H1 (cell line): ENCODE measurements around the gene SPACA7. TPM values are rescaled to one million over a fixed set of nuclear protein-coding genes. Genes with fewer than 3 reads are reported as not detected.

Experiments used
- CHD2 ChIP-seq: IDR thresholded peaks from 2 replicates; pipeline ENCODE4 v1.6.1; 2012; ENCODE audit warnings: low read length, improper control_type of control experiment
- RBBP5 ChIP-seq: IDR thresholded peaks from 2 replicates; pipeline ENCODE4 v1.7.1; 2012; ENCODE audit warnings: low read depth, mild to moderate bottlenecking, inconsistent platforms, low read length, moderate library complexity, borderline replicate concordance
- polyA plus RNA-seq, 7 experiments: library from polyadenylated mRNA; depleted of rRNA in 3 of 7; stranded (reverse) in 5 of 7; unstranded in 2 of 7; fragments of >200 nt in 5 of 7; fragments of 200-250 nt in 2 of 7; gene quantifications; 1 replicate in 5 of 7; 2 replicates in 1 of 7; 4 replicates in 1 of 7; pipeline versions ENCODE4 v1.2.1 to v1.2.3, GENCODE V29; 2011 to 2013; ENCODE audit warnings: missing spikeins in 2 of 7, mixed read lengths in 2 of 7
- total RNA-seq: library from RNA; stranded (reverse); fragmentation: NEBNext Ultra II Directional; extraction: Animal tissue kit (Norgen Biotek cat#: 25700); gene quantifications from 2 replicates; pipeline ENCODE4 v1.2.1, GENCODE V29; 2021

The SPACA7 gene
- total and polyA plus RNA-seq, 2 of the 8 experiments (the other 6 are each of a cell fraction or from before 2014, with no cell fraction given) = not detected

GRCh38 chr13:112475889-112476288 lies 99.7 kb downstream of the SPACA7 start (continued):
- TF ChIP-seq RBBP5 (no peak), CHD2 (no peak)
